ENCODE measurements around the gene ADAM12. TPM values are rescaled to one million over a fixed set of nuclear protein-coding genes. Genes with fewer than 3 reads are reported as not detected.
"Not testable (repeated sequence)": the region's sequence is repeated elsewhere in the genome, so short reads cannot be mapped to it uniquely, and the experiment has no call there.

Gene ADAM12
- total RNA-seq, 4 donors from 2014 or later = 0.78 to 10.5 (median 1.2) TPM

- TF ChIP-seq EP300 (IDR thresholded peaks at IDR 0.05) (no peak), CTCF (IDR thresholded peaks at IDR 0.05) (no peak), POLR2A (IDR thresholded peaks at IDR 0.05) (no peak)
- Histone ChIP-seq H3K27me3 (no peaks in the 10 kb centered on the region), H3K9me3 (no peaks in the 10 kb centered on the region)
These were observed 336.1 kb downstream of the ADAM12 start for GRCh38 chr10:126052171-126052570.

GRCh38 chr10:126049759-126050700, 338.2 kb downstream of the ADAM12 start:
- TF ChIP-seq CTCF (IDR thresholded peaks at IDR 0.05) (no peak), EP300 (IDR thresholded peaks at IDR 0.05) (no peak), POLR2A (IDR thresholded peaks at IDR 0.05) (no peak)
- H3K36me3 ChIP-seq = no peaks in the 10 kb centered on the region
- no peak for DNase-seq (ENCODE audit: low spot score in 2 of 2)
- H3K9me3 ChIP-seq = no peaks in the 10 kb centered on the region
- no peak overlapping the region for H3K4me3 ChIP-seq
- peaks cover 0 to 5% (median 0%) of the 10 kb centered on the region in 4 donors for H3K4me1 ChIP-seq
- WGBS, 2 donors = 68 to 79% methylated on average over 13 of the region's 13 CpGs
- H3K27ac ChIP-seq = no peak overlapping the region
- H3K27me3 ChIP-seq = no peaks in the 10 kb centered on the region

More at GRCh38 chr10:126052171-126052570, 336.1 kb downstream of the ADAM12 start:
- Histone ChIP-seq H3K36me3 (no peaks in the 10 kb centered on the region), H3K27ac (no peak overlapping the region), H3K4me3 (no peak overlapping the region), H3K4me1 (peaks cover 0 to 5% (median 0%) of the 10 kb centered on the region in 4 donors)
- WGBS, 2 donors = 85 to 90% methylated on average over 2 of the region's 2 CpGs
- DNase-seq (ENCODE audit: low spot score in 2 of 2) = no peak

- not testable (repeated sequence) for DNase-seq (ENCODE audit: low spot score in 2 of 2); H3K4me1 ChIP-seq; H3K36me3 ChIP-seq; H3K4me3 ChIP-seq; H3K27ac ChIP-seq; H3K9me3 ChIP-seq; H3K27me3 ChIP-seq
- WGBS, 2 donors = 85 to 87% methylated on average over 1 of the region's 1 CpG
These were observed 340.5 kb downstream of the ADAM12 start for GRCh38 chr10:126047749-126048148.

GRCh38 chr10:126046831-126047230, 341.4 kb downstream of the ADAM12 start:
- Histone ChIP-seq H3K9me3 (no peaks in the 10 kb centered on the region), H3K4me1 (peaks cover 0 to 9% (median 7%) of the 10 kb centered on the region in 4 donors), H3K27ac (no peak overlapping the region), H3K36me3 (no peaks in the 10 kb centered on the region), H3K27me3 (no peaks in the 10 kb centered on the region), H3K4me3 (no peak overlapping the region)
- TF ChIP-seq CTCF (IDR thresholded peaks at IDR 0.05) = no peak
- DNase-seq (ENCODE audit: low spot score in 2 of 2) = no peak
- WGBS, 2 donors = 68 to 71% methylated on average over 5 of the region's 5 CpGs

- Histone ChIP-seq H3K36me3 (no peaks in the 10 kb centered on the region), H3K27me3 (no peaks in the 10 kb centered on the region), H3K4me3 (no peak overlapping the region), H3K9me3 (no peaks in the 10 kb centered on the region), H3K4me1 (peaks cover 0 to 14% (median 7%) of the 10 kb centered on the region in 4 donors), H3K27ac (no peak overlapping the region)
- WGBS, 2 donors = 48 to 49% methylated on average over 3 of the region's 3 CpGs
- DNase-seq (ENCODE audit: low spot score in 2 of 2) = no peak
- no peak for TF ChIP-seq POLR2A (IDR thresholded peaks at IDR 0.05)
- TF ChIP-seq CTCF (IDR thresholded peaks at IDR 0.05) = no peak
- no peak for TF ChIP-seq EP300 (IDR thresholded peaks at IDR 0.05)
These were observed 342.4 kb downstream of the ADAM12 start for GRCh38 chr10:126045861-126046260.
